Memory B cell (primary cell): Measurements from ENCODE around the gene GGTA1.

Source experiments
- ATAC-seq: fragments of 150-1000 bp; cut with Tn5 transposase; 2 replicates; pipeline ENCODE4 v1.10.0; 2021; ENCODE audit warnings: low read depth, mild to moderate bottlenecking, moderate library complexity
- DNase-seq, 2 donors: peaks; one replicate each; pipeline ENCODE4 v3.0.0; 2022; ENCODE audit warnings: low spot score in 2 of 2
- H3K27ac Mint-ChIP-seq: one replicate; pipeline ENCODE4 v1.8.0; 2022; ENCODE audit warnings: mild to moderate bottlenecking, moderate library complexity, mixed read lengths
- H3K27me3 Mint-ChIP-seq: one replicate; pipeline ENCODE4 v1.8.0; 2022; ENCODE audit warnings: mixed read lengths
- H3K36me3 Mint-ChIP-seq: one replicate; pipeline ENCODE4 v1.8.0; 2022; ENCODE audit warnings: mild to moderate bottlenecking, mixed read lengths
- H3K4me1 Mint-ChIP-seq: one replicate; pipeline ENCODE4 v1.8.0; 2022; ENCODE audit warnings: mixed read lengths
- H3K4me3 Mint-ChIP-seq: one replicate; pipeline ENCODE4 v1.8.0; 2022; ENCODE audit warnings: mild to moderate bottlenecking, moderate library complexity, mixed read lengths
- H3K9me3 Mint-ChIP-seq: one replicate; pipeline ENCODE4 v1.8.0; 2022; ENCODE audit warnings: mixed read lengths

Gene GGTA1

DNA sequence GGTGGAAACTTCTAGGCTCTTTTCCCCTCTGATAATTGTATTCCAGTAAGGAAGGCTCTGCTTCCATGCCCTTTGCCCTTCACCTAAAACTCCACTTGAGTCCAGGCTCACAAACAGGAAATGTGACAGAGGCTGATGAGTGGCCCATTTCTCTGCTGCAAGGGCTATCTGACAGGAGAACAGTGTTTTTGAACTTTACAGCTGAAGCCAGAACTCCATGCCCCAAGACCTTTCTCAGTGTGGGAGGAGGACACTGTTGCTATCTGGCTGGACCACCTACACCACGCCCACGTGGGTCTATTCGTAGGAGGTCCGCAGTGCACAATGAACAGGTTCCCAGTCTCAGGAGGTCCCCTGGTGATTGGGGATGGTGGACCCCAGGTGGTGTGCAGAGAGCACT, 13.6 kb downstream of the GGTA1 start:
- Mint-ChIP-seq H3K4me3 (peak overlapping the region; percentile 47), H3K27me3 (no peaks in the 10 kb centered on the region), H3K27ac (peak overlapping the region; percentile 84), H3K36me3 (no peaks in the 10 kb centered on the region), H3K4me1 (peaks cover 24% of the 10 kb centered on the region), H3K9me3 (no peaks in the 10 kb centered on the region)
- no peak for DNase-seq
- ATAC-seq: no peak

GRCh38 chr9:121485623-121486022, 14.0 kb downstream of the GGTA1 start:
- Mint-ChIP-seq H3K27me3 (no peaks in the 10 kb centered on the region), H3K9me3 (no peaks in the 10 kb centered on the region), H3K36me3 (no peaks in the 10 kb centered on the region), H3K27ac (peak overlapping the region; percentile 84), H3K4me3 (peak overlapping the region; percentile 47), H3K4me1 (peaks cover 24% of the 10 kb centered on the region)
- peak in 1 of 2 donors; percentile 14 for DNase-seq
- ATAC-seq: peak; percentile 99

DNA sequence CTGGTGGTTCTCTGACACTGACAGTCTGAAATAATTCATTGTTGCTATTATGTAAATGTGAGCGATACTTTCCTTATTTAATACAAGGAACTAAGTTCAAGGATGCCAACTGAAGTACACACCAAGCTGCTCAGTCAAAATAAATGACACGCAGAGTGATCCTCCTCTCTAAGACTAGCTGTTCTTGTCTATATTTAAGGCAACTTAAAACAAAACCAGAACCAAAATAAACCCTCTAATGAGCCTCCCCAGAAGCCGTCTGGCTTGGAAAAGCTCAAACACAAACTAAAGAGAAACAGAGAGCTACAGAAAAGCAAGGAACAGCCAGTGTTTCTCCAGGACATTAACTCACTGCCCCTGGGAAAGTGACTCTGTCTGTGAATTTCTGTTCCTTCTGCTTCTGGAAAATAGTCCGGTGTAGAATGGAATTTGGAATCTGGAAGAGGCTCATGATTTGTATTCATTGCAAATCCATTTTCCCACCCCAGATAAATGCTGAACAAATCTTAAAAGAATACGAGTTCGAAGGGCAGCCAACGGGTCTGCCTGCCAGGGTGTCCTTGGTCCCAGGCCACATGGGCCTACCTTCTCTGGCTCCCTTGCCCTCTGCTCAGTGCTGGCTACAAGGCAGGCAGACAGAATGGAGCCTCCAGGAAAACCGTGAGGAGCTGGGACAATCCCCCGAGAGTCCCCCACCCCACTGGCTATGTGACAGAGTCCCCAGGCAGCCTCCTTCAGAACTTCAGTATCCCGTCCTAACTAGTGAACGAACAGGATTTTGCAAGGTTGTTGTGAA, 14.8 kb downstream of the GGTA1 start:
- Mint-ChIP-seq H3K9me3 (no peaks in the 10 kb centered on the region), H3K27me3 (no peaks in the 10 kb centered on the region), H3K4me1 (peaks cover 24% of the 10 kb centered on the region), H3K36me3 (no peaks in the 10 kb centered on the region), H3K27ac (peak overlapping the region; percentile 84), H3K4me3 (peak overlapping the region; percentile 47)
- ATAC-seq (no peak), DNase-seq (no peak)

GRCh38 chr9:121483473-121484031, 16.1 kb downstream of the GGTA1 start:
- H3K4me1 Mint-ChIP-seq: peaks cover 24% of the 10 kb centered on the region
- no peaks in the 10 kb centered on the region for H3K27me3 Mint-ChIP-seq
- ATAC-seq (no peak), DNase-seq (no peak)
- no peak overlapping the region for H3K4me3 Mint-ChIP-seq
- no peaks in the 10 kb centered on the region for H3K9me3 Mint-ChIP-seq
- H3K27ac Mint-ChIP-seq: no peak overlapping the region
- no peaks in the 10 kb centered on the region for H3K36me3 Mint-ChIP-seq

GRCh38 chr9:121483049-121483448, 16.6 kb downstream of the GGTA1 start:
- Mint-ChIP-seq H3K4me1 (peaks cover 24% of the 10 kb centered on the region), H3K27me3 (no peaks in the 10 kb centered on the region), H3K9me3 (no peaks in the 10 kb centered on the region), H3K27ac (no peak overlapping the region), H3K36me3 (no peaks in the 10 kb centered on the region), H3K4me3 (no peak overlapping the region)
- ATAC-seq (no peak), DNase-seq (no peak)

GRCh38 chr9:121478816-121479676, 20.6 kb downstream of the GGTA1 start:
- no peak for ATAC-seq
- H3K36me3 Mint-ChIP-seq: no peaks in the 10 kb centered on the region
- DNase-seq: no peak
- H3K4me1 Mint-ChIP-seq: no peaks in the 10 kb centered on the region
- H3K4me3 Mint-ChIP-seq: no peak overlapping the region
- H3K27me3 Mint-ChIP-seq: peaks cover 2% of the 10 kb centered on the region
- no peak overlapping the region for H3K27ac Mint-ChIP-seq
- no peaks in the 10 kb centered on the region for H3K9me3 Mint-ChIP-seq

- peaks cover 4% of the 10 kb centered on the region for H3K27me3 Mint-ChIP-seq
- DNase-seq (no peak), ATAC-seq (no peak)
- no peaks in the 10 kb centered on the region for H3K9me3 Mint-ChIP-seq
- H3K4me3 Mint-ChIP-seq: no peak overlapping the region
- no peaks in the 10 kb centered on the region for H3K36me3 Mint-ChIP-seq
- no peaks in the 10 kb centered on the region for H3K4me1 Mint-ChIP-seq
- no peak overlapping the region for H3K27ac Mint-ChIP-seq
Measured at GRCh38 chr9:121476156-121476555, 23.5 kb downstream of the GGTA1 start.

DNA sequence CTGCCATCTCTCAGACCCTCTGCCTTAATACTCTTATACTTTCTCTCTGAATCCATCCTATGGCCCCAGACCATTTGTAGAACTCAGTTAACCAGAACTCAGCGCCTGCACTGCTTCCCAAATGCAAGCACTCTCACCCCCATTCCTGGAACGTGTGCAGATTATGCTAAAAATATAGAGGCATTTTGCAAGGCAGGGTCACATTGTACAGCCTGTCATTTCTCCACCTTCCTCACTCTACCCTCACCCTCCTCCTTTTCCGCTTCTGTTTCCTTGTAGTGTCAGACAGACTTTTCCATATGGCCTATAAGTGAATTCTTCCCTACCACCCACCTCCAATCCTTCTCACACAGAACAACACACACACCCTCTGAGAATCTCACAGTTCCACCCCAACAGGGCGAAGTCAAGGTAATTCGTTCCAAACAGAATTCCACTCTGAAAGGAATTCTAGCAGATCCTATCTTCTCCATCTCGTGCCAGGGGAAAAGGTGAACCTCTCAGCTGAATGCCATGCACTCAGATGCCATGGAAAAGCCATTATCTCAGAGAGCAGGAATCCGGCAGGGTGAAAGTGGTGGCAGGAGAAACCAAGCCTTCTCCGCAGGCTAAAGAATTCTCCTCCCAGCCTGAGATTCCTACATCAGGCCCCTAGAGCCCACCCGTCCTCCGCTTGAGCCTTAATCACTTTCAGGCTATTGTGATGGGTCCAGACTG, 25.3 kb downstream of the GGTA1 start:
- Mint-ChIP-seq H3K4me3 (no peak overlapping the region), H3K4me1 (no peaks in the 10 kb centered on the region), H3K36me3 (no peaks in the 10 kb centered on the region), H3K9me3 (no peaks in the 10 kb centered on the region), H3K27ac (no peak overlapping the region), H3K27me3 (peaks cover 10% of the 10 kb centered on the region)
- DNase-seq: no peak
- no peak for ATAC-seq

GRCh38 chr9:121473229-121473628, 26.4 kb downstream of the GGTA1 start:
- DNase-seq: no peak
- Mint-ChIP-seq H3K9me3 (no peaks in the 10 kb centered on the region), H3K4me1 (no peaks in the 10 kb centered on the region), H3K27me3 (peaks cover 17% of the 10 kb centered on the region), H3K27ac (no peak overlapping the region), H3K36me3 (no peaks in the 10 kb centered on the region), H3K4me3 (no peak overlapping the region)
- ATAC-seq: no peak

- no peaks in the 10 kb centered on the region for H3K9me3 Mint-ChIP-seq
- H3K27me3 Mint-ChIP-seq: peaks cover 17% of the 10 kb centered on the region
- H3K27ac Mint-ChIP-seq: no peak overlapping the region
- ATAC-seq (no peak), DNase-seq (no peak)
- no peaks in the 10 kb centered on the region for H3K4me1 Mint-ChIP-seq
- no peaks in the 10 kb centered on the region for H3K36me3 Mint-ChIP-seq
- no peak overlapping the region for H3K4me3 Mint-ChIP-seq
Measured at GRCh38 chr9:121472446-121472845, 27.2 kb downstream of the GGTA1 start.

DNA sequence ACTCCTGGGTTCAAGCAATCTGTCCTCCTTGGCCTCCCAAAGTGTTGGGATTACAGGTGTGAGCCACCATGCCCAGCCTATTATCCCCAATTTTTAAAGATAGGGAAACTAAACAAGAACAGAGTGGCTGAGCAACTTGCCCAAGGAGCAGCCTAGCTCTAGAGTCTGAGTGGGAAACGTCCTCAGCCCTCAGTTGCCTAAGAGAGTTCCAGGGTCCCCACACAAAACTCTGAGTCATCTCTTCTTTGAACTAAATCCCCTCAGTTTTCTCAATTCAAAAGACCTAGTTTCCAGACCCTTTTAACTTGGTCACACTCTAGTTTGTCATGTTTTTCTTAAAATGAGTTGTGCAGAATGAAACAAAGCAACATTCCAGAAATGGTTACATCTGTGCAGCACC, 33.5 kb downstream of the GGTA1 start:
- no peaks in the 10 kb centered on the region for H3K4me1 Mint-ChIP-seq
- peaks cover 17% of the 10 kb centered on the region for H3K27me3 Mint-ChIP-seq
- H3K4me3 Mint-ChIP-seq: no peak overlapping the region
- no peak overlapping the region for H3K27ac Mint-ChIP-seq
- no peaks in the 10 kb centered on the region for H3K9me3 Mint-ChIP-seq
- DNase-seq (no peak), ATAC-seq (no peak)
- H3K36me3 Mint-ChIP-seq: no peaks in the 10 kb centered on the region

DNA sequence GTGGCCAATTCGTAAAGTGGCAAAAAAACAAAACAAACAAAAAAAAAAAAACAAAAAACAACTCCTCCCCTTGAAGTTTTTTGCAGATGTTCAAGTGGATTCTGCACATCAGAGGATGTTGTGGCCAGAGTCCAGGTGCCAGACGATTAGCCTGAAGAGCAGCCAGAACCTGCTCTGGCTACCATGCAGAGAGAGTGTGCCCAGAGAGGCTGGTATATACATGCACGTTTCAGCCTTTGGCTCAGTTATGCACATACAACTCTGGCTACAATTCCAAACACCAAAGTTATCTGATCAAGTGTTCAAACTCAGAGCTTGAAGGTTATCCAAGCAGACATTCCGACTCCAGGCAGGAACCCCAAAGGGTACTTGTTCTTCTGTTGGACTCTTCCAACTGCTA, 34.7 kb downstream of the GGTA1 start:
- no peaks in the 10 kb centered on the region for H3K9me3 Mint-ChIP-seq
- H3K36me3 Mint-ChIP-seq: no peaks in the 10 kb centered on the region
- no peaks in the 10 kb centered on the region for H3K4me1 Mint-ChIP-seq
- no peak overlapping the region for H3K27ac Mint-ChIP-seq
- H3K27me3 Mint-ChIP-seq: peaks cover 13% of the 10 kb centered on the region
- DNase-seq (no peak), ATAC-seq (no peak)
- no peak overlapping the region for H3K4me3 Mint-ChIP-seq

GRCh38 chr9:121463026-121463807, 36.4 kb downstream of the GGTA1 start:
- Mint-ChIP-seq H3K27ac (no peak overlapping the region), H3K4me3 (no peak overlapping the region)
- no peak for ATAC-seq

More at GRCh38 chr9:121463026-121463807, 36.4 kb downstream of the GGTA1 start:
- Mint-ChIP-seq H3K4me1 (no peaks in the 10 kb centered on the region), H3K9me3 (no peaks in the 10 kb centered on the region), H3K36me3 (peaks cover 2% of the 10 kb centered on the region), H3K27me3 (peaks cover 9% of the 10 kb centered on the region)
- peak; percentile 14 to 27 for DNase-seq
